Caki2 (cell line): ENCODE data around the gene RNU1-4. TPM values are rescaled to one million over a fixed set of nuclear protein-coding genes. Genes with fewer than 3 reads are reported as not detected.
"Not testable (repeated sequence)": the region's sequence is repeated elsewhere in the genome, so short reads cannot be mapped to it uniquely, and the experiment has no call there.

ENCODE experiments used
- DNase-seq: peaks from one replicate; pipeline ENCODE4 v3.0.0-alpha.2; 2015; ENCODE audit warnings: low read depth
- in situ Hi-C: cut with HindIII; loops from 2 replicates; pipeline ENCODE4 v1.10.0; 2016; ENCODE audit warnings: low sequenced_read_pairs, low pct_unique_long_range_greater_than_20kb, mixed read lengths
- total RNA-seq: library from RNA; depleted of rRNA; stranded (reverse); fragments of >200 nt; shearing (Covaris generic); gene quantifications from 2 replicates; pipeline ENCODE4 v1.2.3, GENCODE V29; 2014; ENCODE audit warnings: low replicate concordance

The RNU1-4 gene
- total RNA-seq, 1 experiment from 2014 or later = not detected

DNA sequence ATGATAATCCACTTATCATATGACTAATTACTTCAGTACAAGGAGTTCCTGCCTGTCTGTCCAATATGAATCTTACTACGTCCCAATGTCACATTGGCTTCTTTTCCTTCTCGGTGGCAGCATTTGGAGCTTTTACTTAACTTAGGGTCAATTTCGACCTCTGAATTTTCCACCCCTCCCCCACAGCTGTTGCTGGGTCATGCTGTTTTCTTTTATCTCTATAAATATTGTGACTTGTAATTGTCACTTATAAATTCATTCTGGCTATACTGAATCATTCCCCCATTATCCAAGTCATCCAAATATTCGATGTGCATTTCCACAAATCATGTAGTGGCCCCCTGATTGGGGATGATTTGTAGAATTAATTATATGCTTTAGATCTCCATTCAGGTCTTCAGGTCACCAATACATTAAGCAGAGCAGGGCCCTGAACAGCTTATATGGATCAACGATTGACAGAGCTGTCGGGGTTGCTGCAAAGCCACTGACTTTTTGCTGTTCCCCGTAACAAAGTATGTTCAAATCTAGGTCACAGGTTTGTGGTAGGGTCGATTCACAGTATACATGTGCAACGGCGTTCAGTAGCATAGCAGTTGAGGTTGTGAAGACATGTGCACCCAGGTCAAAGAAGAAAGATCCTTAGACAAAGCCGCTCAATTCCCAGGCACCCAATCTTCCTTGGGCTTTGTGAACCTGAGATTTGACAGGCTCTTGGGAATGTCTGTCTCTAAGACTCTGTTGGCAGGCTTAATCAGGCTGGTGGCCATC lies 18.3 kb upstream of the RNU1-4 start:
- in situ Hi-C loops = no loop called here
- no peak for DNase-seq

DNA sequence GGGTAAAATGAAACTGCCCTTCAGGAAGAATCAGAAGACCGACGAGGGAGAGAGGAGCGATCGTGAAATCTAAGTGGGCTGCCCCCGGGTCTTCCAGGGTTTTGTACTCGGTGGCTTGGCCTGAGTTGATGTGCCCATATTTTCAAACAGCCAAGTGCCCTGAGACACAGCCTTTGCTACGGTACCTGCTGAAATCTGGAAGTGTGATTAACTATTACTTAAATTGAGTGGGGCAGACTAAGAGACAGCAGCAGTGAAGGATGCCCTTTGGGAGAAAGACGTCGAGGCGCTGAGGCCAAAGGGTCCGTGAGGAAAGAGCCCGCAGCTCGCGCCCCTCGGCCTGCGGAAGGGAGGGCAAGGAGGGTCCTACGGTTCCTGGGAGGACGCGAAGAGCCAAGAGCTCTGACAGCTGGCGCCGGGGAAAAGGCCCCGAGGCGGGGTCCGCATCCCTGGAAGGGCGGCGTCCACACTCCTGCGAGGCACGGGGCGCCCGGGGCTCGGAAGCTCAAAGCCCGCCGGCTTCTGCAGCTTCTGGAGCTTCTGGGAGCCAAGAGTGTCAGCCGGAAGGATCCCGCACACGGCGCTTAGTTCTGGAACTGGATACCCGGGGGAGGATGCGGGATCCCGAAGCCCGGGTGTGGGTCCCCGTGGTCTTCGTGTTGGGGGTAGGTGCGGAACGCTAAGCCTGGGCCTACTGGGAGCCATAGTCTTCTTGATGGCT lies 15.4 kb upstream of the RNU1-4 start:
- no peak for DNase-seq
- in situ Hi-C loops = no loop called here

DNA sequence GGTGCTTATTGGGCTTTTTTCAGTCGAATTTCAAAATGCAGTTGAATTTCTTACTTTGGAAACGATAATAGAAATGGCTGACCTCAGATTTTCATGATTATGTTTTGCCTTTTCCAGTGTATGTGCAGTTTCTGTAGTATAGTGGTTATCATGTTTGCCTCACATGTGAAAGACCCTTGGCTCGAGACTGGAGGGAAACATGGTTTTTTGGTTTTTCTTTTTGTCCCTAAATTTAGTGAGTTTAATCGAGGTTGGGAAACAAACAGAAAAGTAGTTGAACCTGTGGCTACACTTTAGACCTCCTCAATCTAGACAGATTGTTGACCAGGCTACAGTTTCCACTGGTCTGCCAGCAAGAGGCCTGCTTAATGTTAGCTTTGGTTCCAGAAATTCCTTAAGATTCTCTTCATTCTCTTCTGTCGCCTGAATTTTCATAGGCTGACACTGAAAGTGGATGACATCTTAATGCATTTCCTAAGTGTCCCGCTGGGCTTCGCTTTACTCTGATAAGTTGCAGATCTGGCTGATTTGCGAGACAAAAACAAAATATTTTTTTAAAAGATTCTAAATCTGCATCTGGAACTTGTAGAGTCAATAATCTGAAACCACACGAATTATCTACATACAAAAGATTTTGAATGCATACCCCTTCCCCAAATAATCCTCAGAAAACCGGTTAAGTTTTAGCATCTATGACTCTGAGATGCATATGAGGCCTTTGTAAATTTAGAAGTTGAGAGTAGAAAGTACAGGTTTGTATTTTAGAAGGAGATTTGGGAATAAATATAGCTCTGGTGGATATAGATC lies 14.7 kb upstream of the RNU1-4 start:
- DNase-seq, in situ Hi-C loops: not testable (repeated sequence)

- DNase-seq = peak; percentile 86
- in situ Hi-C loops = no loop called here
These were observed 12.9 kb upstream of the RNU1-4 start for GRCh38 chr1:16727190-16728111.

GRCh38 chr1:16728243-16728949 lies 11.9 kb upstream of the RNU1-4 start:
- not testable (repeated sequence) for DNase-seq

DNA sequence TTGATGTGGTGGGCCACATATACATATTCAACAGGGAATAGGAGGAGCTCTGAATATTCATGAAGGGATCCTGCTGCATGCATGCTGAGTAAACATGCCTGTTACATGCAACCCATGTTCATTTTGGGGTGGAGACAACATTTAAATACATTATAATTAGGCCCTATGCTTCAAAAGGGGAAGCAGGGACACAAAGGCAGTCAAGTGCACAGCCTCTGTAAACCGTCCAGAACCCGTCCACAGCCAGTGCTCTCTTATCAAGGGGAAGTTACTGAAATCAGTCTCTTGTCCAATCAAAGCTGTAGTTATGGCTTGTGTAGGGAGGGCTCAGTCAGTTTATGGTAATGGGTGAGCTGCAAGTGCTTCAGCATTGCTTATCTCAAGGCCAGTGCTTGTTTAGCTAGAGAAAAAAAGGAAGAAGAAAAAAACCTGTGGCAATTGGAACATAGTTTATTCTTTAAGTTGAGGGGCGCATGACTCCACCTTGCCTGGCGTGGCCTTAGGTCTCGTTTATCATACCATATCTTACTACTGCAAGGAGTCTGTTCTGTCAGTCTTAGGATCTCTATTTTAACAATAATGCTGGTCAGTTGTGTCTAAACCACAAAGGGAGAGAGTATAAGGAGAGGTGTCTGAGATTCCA lies 7.9 kb upstream of the RNU1-4 start:
- DNase-seq, in situ Hi-C loops: not testable (repeated sequence)

More at GRCh38 chr1:16728243-16728949, 11.9 kb upstream of the RNU1-4 start:
- in situ Hi-C loops = not testable (repeated sequence)

DNA sequence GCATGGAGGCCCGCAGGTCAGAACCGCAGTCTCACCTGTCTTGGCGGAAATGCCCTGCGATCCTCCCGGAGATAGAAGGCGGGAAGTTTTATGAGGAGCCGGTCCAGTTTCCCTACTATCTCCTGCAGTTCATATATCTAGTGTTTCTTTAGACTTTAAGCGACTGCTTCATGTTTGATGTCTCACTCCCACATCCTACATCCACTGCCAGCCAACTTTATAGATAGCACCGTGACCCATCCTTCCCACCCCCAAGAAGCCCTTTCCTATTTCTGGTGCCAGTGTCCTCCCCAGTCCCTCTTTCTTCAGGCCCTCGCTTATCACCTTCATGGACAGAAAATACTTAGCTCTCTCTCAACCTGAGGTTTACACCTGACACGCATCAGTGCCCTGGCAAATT lies 914 bp downstream of the RNU1-4 start:
- in situ Hi-C loops, DNase-seq: not testable (repeated sequence)

- in situ Hi-C loops, DNase-seq: not testable (repeated sequence)
These were observed 7.3 kb downstream of the RNU1-4 start for GRCh38 chr1:16747660-16748059.

DNA sequence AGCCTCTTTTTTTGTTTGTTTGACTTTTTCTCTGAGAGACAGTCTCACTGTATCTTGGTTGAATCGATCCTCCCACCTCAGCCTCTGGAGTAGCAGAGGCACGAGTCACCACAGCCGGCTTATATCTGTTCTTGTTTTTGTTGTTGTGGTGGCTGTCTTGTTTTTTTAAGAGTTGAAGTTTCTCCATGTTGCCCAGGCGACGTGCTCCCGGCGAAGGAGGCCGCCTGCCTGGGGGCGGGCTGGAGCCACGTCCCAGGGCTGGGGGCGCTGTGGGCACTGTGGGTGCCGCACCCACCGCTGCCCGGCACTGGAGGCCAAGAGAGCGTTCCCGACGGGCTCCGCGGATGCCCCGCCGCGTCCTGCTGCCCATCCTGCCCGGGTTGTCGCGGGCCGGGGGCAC lies 8.4 kb downstream of the RNU1-4 start:
- in situ Hi-C loops, DNase-seq: not testable (repeated sequence)

DNA sequence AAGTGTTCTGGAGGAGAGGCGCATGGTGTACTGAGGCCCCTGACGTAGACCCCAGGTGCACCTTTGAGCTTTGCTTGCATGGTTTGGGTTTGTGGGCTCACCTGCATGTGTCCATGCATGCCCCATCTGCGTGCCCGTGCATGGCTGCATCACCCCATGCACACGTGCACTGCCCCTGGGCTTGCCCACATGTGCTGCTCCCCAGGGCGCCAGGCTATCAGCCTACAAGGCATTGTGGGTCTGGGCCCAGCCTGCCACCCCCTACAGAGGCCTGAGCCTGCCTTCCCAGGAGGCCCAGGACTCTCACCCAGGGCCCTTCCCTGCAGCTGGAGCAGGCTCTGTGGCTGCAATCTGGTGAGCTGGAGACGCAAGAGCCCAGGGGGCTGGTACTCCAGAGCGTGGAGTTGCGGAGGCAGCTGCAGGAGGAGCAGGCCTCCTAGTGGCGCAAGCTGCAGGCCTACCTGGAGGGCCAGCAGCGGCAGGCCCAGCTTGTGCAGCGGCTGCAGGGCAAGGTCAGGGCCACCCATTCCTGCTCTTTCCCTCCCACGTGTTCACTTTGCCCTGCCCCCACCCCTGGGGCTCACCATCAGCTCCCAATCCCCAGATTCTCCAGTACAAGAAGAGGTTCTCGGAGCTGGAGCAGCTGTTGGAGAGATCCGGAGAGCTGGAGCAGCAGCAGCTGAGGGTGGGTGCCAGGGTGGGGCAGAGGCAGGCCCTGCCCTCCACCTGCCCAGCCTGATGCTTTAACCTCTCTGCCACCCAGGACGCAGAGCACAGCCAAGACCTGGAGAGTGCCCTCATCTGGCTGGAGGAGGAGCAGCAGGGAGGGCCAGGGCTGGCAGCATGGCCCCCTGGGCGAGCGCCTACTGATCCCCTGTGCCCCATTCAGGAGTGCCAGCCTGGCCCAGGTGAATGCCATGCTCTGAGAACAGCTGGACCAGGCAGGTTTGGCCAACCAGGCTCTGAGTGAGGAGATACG lies 9.9 kb downstream of the RNU1-4 start:
- DNase-seq, in situ Hi-C loops: not testable (repeated sequence)

- in situ Hi-C loops, DNase-seq: not testable (repeated sequence)
These were observed 12.5 kb downstream of the RNU1-4 start for GRCh38 chr1:16752770-16753169.

DNA sequence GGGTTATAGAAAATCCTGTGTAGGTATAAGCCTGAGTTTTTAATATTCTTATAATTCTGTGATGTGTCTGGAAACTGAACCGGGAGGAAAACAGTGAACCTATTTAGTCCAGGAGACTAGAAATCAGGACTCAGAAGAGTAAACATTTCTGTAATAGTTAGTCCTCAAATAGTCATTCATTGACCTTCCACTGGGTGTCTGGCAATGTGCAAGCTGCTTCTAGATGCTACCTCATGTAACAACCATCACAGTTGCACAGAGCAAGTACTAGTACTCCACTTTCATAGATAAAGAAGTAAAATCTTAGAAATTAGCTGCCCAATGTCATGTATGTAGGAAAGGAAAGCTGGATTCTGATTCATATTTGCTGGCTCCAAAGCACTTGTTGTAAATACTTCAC lies 15.1 kb downstream of the RNU1-4 start:
- in situ Hi-C loops, DNase-seq: not testable (repeated sequence)

DNA sequence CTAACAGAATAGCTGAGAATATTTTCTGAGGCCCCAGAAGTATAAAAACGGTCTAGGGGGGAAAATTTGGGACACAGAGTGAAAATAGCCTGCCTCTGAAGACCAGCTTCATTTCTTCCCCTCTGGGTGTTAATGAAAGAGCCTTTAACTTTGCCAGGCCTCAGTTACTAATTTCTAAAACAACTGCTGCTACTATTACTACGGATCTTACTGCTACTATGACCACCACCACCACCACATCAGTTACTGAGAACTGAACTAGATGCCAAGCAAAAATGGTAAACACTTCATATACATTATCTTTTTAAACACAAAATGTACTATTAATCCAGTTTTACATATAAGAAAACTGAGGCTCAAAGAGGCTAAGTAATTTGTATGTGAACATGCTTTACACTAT lies 15.6 kb downstream of the RNU1-4 start:
- in situ Hi-C loops, DNase-seq: not testable (repeated sequence)

DNA sequence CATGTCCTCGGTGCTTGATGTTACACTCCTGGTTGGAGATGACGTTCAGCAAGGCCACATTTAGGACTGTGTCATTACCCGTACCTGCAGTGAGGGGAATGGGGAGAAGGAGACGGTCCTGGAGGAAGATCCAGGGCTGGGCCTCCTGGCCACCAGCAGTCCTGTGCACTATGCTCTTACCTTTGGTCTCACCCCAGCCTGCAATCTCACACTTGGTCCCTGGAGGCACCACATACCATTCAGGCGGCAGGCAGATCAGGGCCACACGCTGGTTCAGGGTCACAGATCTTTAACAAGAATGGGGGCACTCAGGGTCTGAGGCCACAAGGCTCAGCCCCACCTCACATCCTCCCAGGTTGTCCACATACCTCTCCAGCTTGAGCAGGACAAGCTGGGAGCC lies 17.3 kb downstream of the RNU1-4 start:
- in situ Hi-C loops, DNase-seq: not testable (repeated sequence)

DNA sequence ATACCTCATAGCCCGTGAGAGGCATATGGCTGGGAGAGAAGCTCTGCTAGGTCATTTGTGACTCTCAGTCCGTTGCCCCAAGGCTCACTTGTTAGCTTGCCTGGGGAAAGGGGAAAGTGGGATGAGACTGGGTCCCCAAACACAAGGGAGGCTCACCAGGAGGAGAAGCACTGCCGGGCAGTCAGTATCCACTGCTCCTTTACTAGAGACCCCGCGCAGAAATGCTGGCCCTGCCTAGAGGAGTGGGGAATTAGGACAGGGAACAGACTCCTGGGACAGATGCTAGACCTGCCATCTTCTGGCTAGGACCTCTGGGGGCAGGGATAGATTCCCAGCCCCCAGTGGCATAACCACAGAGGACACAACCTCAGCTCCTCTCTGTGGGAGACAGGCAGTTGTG lies 17.7 kb downstream of the RNU1-4 start:
- DNase-seq, in situ Hi-C loops: not testable (repeated sequence)
